Esophagus muscularis mucosa (tissue), 4 donors: ENCODE measurements around the gene MCTP2. TPM values are rescaled to one million over a fixed set of nuclear protein-coding genes. Genes with fewer than 3 reads are reported as not detected.

Experiments
- DNase-seq: peaks from one replicate; pipeline ENCODE4 v3.0.0-alpha.2; 2017; ENCODE audit errors: extremely low spot score
- H3K27ac ChIP-seq, 4 donors: fragments of 200-600 bp; sonication (generic); replicated peaks in 1 of 4; 1 replicate in 3 of 4; 2 replicates in 1 of 4; pipeline ENCODE4 v1.5.1; 2016 to 2019; ENCODE audit warnings: mild to moderate bottlenecking in 1 of 4
- H3K27me3 ChIP-seq, 4 donors: fragments of 200-600 bp; sonication (generic); one replicate each; pipeline versions ENCODE4 v1.5.1 to v1.6.0; 2016 to 2019
- H3K36me3 ChIP-seq, 4 donors: fragments of 200-600 bp; sonication (generic); one replicate each; pipeline ENCODE4 v1.5.1; 2016 to 2019
- H3K4me1 ChIP-seq, 4 donors: fragments of 200-600 bp; sonication (generic); one replicate each; pipeline ENCODE4 v1.5.1; 2016 to 2019
- H3K4me3 ChIP-seq, 4 donors: fragments of 200-600 bp; sonication (generic); 1 replicate in 2 of 4; 2 replicates in 2 of 4; pipeline ENCODE4 v1.5.1; 2016 to 2019; ENCODE audit warnings: mild to moderate bottlenecking in 4 of 4, moderate library complexity in 1 of 4
- H3K9me3 ChIP-seq, 4 donors: fragments of 200-600 bp; sonication (generic); 1 replicate in 3 of 4; 2 replicates in 1 of 4; pipeline ENCODE4 v1.5.1; 2016 to 2019
- EP300 ChIP-seq: sonication (generic); formaldehyde crosslinking; IDR thresholded peaks from one replicate; pipeline ENCODE4 v1.6.1; 2017; ENCODE audit warnings: antibody characterized with exemption
- POLR2A ChIP-seq: fragments of 450-650 bp; IDR thresholded peaks from one replicate; pipeline ENCODE4 v1.6.1; 2017; ENCODE audit warnings: antibody characterized with exemption, moderate library complexity, mild to moderate bottlenecking, low read depth
- POLR2AphosphoS5 ChIP-seq, 2 donors: sonication (generic); formaldehyde crosslinking; IDR thresholded peaks; one replicate each; pipeline ENCODE4 v1.6.1; 2017; ENCODE audit warnings: antibody characterized with exemption in 2 of 2
- WGBS: methylation state at CpG from one replicate; pipeline ENCODE4 v1.1.5; 2018; 5-methylcytosine and 5-hydroxymethylcytosine counted together
- intact Hi-C: fragments of 100-400 bp; cut with DNase I; formaldehyde crosslinking; loops from one replicate; pipeline ENCODE4 v1.15.1; 2023
- total RNA-seq, 4 donors: library from RNA; depleted of rRNA; stranded (reverse); fragments of >200 nt; gene quantifications; one replicate each; pipeline versions ENCODE4 v1.1.0 to v1.2.1, GENCODE V29; 2016
- TF ChIP-seq, protein P1 (sequence below), 3 experiments: fragments of 200-600 bp in 2 of 3; fragments of 450-650 bp in 1 of 3; sonication (generic) in 2 of 3; IDR thresholded peaks; one replicate each; pipeline ENCODE4 v1.5.1; 2017 to 2019; ENCODE audit warnings: antibody characterized with exemption in 3 of 3, mild to moderate bottlenecking in 2 of 3, moderate library complexity in 1 of 3

The MCTP2 gene
- total RNA-seq, 4 donors from 2014 or later = 2.4 to 14.6 (median 4.4) TPM

DNA sequence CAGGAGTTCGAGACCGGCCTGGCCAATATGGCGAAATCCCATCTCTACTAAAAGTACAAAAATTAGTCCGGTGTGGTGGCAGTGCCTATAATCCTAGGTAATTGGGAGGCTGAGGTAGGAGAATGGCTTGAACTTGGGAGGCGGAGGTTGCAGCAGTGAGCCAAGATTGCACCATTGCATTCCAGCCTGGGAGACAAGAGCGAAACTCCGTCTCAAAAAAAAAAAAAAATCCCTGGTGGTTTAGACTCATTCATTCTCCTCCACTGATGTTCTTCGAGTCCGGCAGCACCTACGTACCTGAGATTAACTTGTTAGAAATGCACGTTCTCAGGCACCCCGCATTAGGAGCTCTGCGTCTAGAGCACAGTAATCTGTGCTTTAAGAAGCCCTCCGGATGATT is 3.7 kb downstream of the MCTP2 start:
- H3K27me3 ChIP-seq = peaks cover 0 to 18% (median 0%) of the 10 kb centered on the region in 4 donors
- no peak overlapping the region for H3K27ac ChIP-seq
- no peaks in the 10 kb centered on the region for H3K36me3 ChIP-seq
- TF ChIP-seq EP300 = no peak
- no peak for TF ChIP-seq POLR2A
- TF ChIP-seq, protein P1, sequence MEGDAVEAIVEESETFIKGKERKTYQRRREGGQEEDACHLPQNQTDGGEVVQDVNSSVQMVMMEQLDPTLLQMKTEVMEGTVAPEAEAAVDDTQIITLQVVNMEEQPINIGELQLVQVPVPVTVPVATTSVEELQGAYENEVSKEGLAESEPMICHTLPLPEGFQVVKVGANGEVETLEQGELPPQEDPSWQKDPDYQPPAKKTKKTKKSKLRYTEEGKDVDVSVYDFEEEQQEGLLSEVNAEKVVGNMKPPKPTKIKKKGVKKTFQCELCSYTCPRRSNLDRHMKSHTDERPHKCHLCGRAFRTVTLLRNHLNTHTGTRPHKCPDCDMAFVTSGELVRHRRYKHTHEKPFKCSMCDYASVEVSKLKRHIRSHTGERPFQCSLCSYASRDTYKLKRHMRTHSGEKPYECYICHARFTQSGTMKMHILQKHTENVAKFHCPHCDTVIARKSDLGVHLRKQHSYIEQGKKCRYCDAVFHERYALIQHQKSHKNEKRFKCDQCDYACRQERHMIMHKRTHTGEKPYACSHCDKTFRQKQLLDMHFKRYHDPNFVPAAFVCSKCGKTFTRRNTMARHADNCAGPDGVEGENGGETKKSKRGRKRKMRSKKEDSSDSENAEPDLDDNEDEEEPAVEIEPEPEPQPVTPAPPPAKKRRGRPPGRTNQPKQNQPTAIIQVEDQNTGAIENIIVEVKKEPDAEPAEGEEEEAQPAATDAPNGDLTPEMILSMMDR (IDR thresholded peaks at IDR 0.05) = no peak
- TF ChIP-seq POLR2AphosphoS5 (IDR thresholded peaks at IDR 0.05) = no peak
- H3K4me3 ChIP-seq = no peak overlapping the region
- no peaks in the 10 kb centered on the region for H3K9me3 ChIP-seq
- intact Hi-C loops = no loop called here
- peaks cover 12 to 19% (median 15%) of the 10 kb centered on the region in 4 donors for H3K4me1 ChIP-seq
- WGBS = 94% methylated on average over 14 of the region's 14 CpGs
- no peak for DNase-seq

DNA sequence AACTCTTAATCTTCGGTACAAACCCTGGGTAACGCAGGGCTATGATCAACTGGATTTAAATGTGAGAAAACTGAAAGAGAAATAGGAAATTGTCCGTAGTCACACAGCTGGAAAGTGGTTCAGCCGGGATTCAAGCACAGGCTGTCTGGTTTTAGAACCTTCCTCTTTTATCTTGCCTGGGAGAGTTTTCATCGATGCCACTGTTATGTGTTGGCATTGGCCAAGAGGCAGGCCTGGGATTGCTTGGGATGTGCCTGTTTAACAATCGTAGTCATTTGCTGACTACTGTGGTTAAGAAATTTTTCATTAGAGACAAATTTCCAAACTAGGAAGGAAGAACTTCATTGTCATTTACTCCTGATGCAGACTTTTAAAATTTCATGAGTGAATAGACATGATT is 4.3 kb downstream of the MCTP2 start:
- intact Hi-C loops = no loop called here
- TF ChIP-seq EP300 (no peak), POLR2A (no peak), POLR2AphosphoS5 (IDR thresholded peaks at IDR 0.05) (no peak)
- TF ChIP-seq, protein P1 (IDR thresholded peaks at IDR 0.05) = no peak
- DNase-seq = no peak
- Histone ChIP-seq H3K27me3 (peaks cover 0 to 15% (median 0%) of the 10 kb centered on the region in 4 donors), H3K36me3 (no peaks in the 10 kb centered on the region), H3K4me3 (no peak overlapping the region), H3K4me1 (peaks cover 9 to 16% (median 12%) of the 10 kb centered on the region in 4 donors), H3K9me3 (no peaks in the 10 kb centered on the region), H3K27ac (no peak overlapping the region)
- 79% methylated on average over 6 of the region's 6 CpGs for WGBS

DNA sequence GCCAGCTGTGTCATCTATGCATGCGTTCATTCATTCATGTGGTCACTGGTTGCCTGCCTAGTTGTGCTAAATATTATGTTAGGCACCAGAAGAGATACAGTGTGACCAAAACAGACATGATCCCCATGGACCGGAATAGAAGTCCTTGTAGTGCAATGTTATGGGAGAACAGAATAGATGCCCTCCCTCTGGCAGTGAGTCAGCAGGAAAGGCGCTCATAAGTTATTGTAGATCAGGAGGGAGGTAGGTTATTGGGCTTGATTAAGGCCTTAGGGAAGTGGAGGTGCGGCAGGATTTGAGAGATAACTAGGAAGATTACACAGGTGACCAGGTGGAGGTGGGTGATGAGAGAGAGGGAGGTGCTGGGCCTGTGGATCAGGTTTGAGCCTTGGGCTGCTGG is 5.2 kb downstream of the MCTP2 start:
- H3K4me1 ChIP-seq = peaks cover under 1 to 6% (median 3%) of the 10 kb centered on the region in 4 donors
- H3K27ac ChIP-seq = no peak overlapping the region
- 94% methylated on average over 4 of the region's 4 CpGs for WGBS
- intact Hi-C loops = no loop called here
- no peaks in the 10 kb centered on the region for H3K36me3 ChIP-seq
- no peak for DNase-seq
- H3K4me3 ChIP-seq = no peak overlapping the region
- TF ChIP-seq POLR2AphosphoS5 (IDR thresholded peaks at IDR 0.05) (no peak), EP300 (no peak), POLR2A (no peak)
- TF ChIP-seq, protein P1 (IDR thresholded peaks at IDR 0.05) = no peak
- H3K27me3 ChIP-seq = peaks cover 0 to 5% (median 0%) of the 10 kb centered on the region in 4 donors
- H3K9me3 ChIP-seq = no peaks in the 10 kb centered on the region

DNA sequence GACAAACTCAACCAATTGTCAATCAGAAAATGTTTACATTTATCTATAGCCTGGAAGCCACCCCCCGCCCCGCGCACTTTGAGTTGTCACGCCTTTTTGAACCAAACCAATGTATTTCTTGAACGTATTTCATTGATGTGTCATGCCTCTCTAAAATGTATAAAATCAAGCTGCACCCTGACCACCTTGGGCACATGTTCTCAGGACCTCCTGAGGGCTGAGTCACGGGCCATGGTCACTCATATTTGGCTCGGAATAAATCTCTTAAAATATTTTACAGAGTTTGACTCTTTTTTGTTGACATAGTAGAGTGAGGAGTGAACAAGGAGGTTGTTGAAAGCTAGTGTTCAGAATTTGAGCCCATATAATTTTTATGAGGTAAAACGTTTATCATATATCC is 6.5 kb downstream of the MCTP2 start:
- Histone ChIP-seq H3K27ac (no peak overlapping the region), H3K4me3 (no peak overlapping the region)
- intact Hi-C loops = no loop called here

More for the DNA sequence above, 6.5 kb downstream of the MCTP2 start:
- 90% methylated on average over 8 of the region's 8 CpGs for WGBS
- H3K27me3 ChIP-seq = no peaks in the 10 kb centered on the region
- H3K4me1 ChIP-seq = no peaks in the 10 kb centered on the region
- TF ChIP-seq, protein P1 (IDR thresholded peaks at IDR 0.05) = no peak
- no peaks in the 10 kb centered on the region for H3K36me3 ChIP-seq
- no peaks in the 10 kb centered on the region for H3K9me3 ChIP-seq
- no peak for DNase-seq
